Glomerular visceral epithelial cell (primary cell): Measurements from ENCODE around the gene PRR16.

Experiments
- DNase-seq: peaks from one replicate; pipeline ENCODE4 v3.0.0-alpha.2; 2016; ENCODE audit errors: extremely low spot score

PRR16 gene

GRCh38 chr5:120568711-120569110, 104.6 kb downstream of the PRR16 start:
- no peak for DNase-seq

- no peak for DNase-seq
Measured at GRCh38 chr5:120576588-120576987, 112.5 kb downstream of the PRR16 start.

GRCh38 chr5:120582635-120583034, 118.5 kb downstream of the PRR16 start:
- no peak for DNase-seq

GRCh38 chr5:120586646-120587045, 122.5 kb downstream of the PRR16 start:
- DNase-seq = no peak

GRCh38 chr5:120591911-120592310, 127.8 kb downstream of the PRR16 start:
- DNase-seq = no peak

GRCh38 chr5:120599576-120599975, 135.5 kb downstream of the PRR16 start:
- peak; percentile 43 for DNase-seq

- DNase-seq = no peak
Measured at GRCh38 chr5:120600639-120601038, 136.5 kb downstream of the PRR16 start.

GRCh38 chr5:120602033-120602432, 137.9 kb downstream of the PRR16 start:
- DNase-seq = no peak

GRCh38 chr5:120604884-120605283, 140.8 kb downstream of the PRR16 start:
- DNase-seq = peak; percentile 93

- peak; percentile 50 for DNase-seq
Measured at GRCh38 chr5:120605325-120606079, 141.4 kb downstream of the PRR16 start.

- DNase-seq = no peak
Measured at GRCh38 chr5:120609570-120609969, 145.5 kb downstream of the PRR16 start.

GRCh38 chr5:120610145-120610544, 146.0 kb downstream of the PRR16 start:
- no peak for DNase-seq

- peak; percentile 15 for DNase-seq
Measured at GRCh38 chr5:120613729-120614128, 149.6 kb downstream of the PRR16 start.

GRCh38 chr5:120614531-120615180, 150.6 kb downstream of the PRR16 start:
- peak; percentile 29 for DNase-seq

GRCh38 chr5:120615967-120616645, 152.0 kb downstream of the PRR16 start:
- DNase-seq = peak; percentile 66

GRCh38 chr5:120621339-120621738, 157.2 kb downstream of the PRR16 start:
- DNase-seq = no peak

- DNase-seq = peak; percentile 9
Measured at GRCh38 chr5:120624021-120624563, 160.0 kb downstream of the PRR16 start.

- DNase-seq = no peak
Measured at GRCh38 chr5:120628156-120628555, 164.1 kb downstream of the PRR16 start.

- no peak for DNase-seq
Measured at GRCh38 chr5:120630550-120630949, 166.4 kb downstream of the PRR16 start.

GRCh38 chr5:120631611-120632010, 167.5 kb downstream of the PRR16 start:
- no peak for DNase-seq

GRCh38 chr5:120632430-120632829, 168.3 kb downstream of the PRR16 start:
- DNase-seq = no peak

GRCh38 chr5:120638449-120638848, 174.3 kb downstream of the PRR16 start:
- no peak for DNase-seq

- no peak for DNase-seq
Measured at GRCh38 chr5:120640778-120641177, 176.7 kb downstream of the PRR16 start.
